Measurements from ENCODE around the gene PTPRR.

The PTPRR gene

GRCh38 chr12:70918321-70918720 lies 2.2 kb downstream of the PTPRR start:
- DNase-seq (ENCODE audit: low read depth in 2 of 2) = no peak

GRCh38 chr12:70910666-70911065 lies 9.9 kb downstream of the PTPRR start:
- no peak for DNase-seq (ENCODE audit: low read depth in 2 of 2)

GRCh38 chr12:70908978-70909377 lies 11.6 kb downstream of the PTPRR start:
- DNase-seq (ENCODE audit: low read depth in 2 of 2) = no peak

GRCh38 chr12:70907412-70907811 lies 13.1 kb downstream of the PTPRR start:
- no peak for DNase-seq (ENCODE audit: low read depth in 2 of 2)

GRCh38 chr12:70895956-70896355 lies 24.6 kb downstream of the PTPRR start:
- DNase-seq (ENCODE audit: low read depth in 2 of 2) = no peak

GRCh38 chr12:70892593-70892992 lies 27.9 kb downstream of the PTPRR start:
- no peak for DNase-seq (ENCODE audit: low read depth in 2 of 2)

GRCh38 chr12:70890895-70891832 lies 29.4 kb downstream of the PTPRR start:
- no peak for DNase-seq (ENCODE audit: low read depth in 2 of 2)

- no peak for DNase-seq (ENCODE audit: low read depth in 2 of 2)
Observed at GRCh38 chr12:70885956-70886355, 34.6 kb downstream of the PTPRR start.

GRCh38 chr12:70883855-70884254 lies 36.7 kb downstream of the PTPRR start:
- no peak for DNase-seq (ENCODE audit: low read depth in 2 of 2)

GRCh38 chr12:70880744-70881143 lies 39.8 kb downstream of the PTPRR start:
- no peak for DNase-seq (ENCODE audit: low read depth in 2 of 2)

- DNase-seq (ENCODE audit: low read depth in 2 of 2) = no peak
Observed at GRCh38 chr12:70876952-70877351, 43.6 kb downstream of the PTPRR start.

GRCh38 chr12:70875628-70876027 lies 44.9 kb downstream of the PTPRR start:
- DNase-seq (ENCODE audit: low read depth in 2 of 2) = no peak

- DNase-seq (ENCODE audit: low read depth in 2 of 2) = no peak
Observed at GRCh38 chr12:70854881-70855568, 65.5 kb downstream of the PTPRR start.

GRCh38 chr12:70854138-70854537 lies 66.4 kb downstream of the PTPRR start:
- DNase-seq (ENCODE audit: low read depth in 2 of 2) = no peak

GRCh38 chr12:70853326-70853725 lies 67.2 kb downstream of the PTPRR start:
- no peak for DNase-seq (ENCODE audit: low read depth in 2 of 2)

- no peak for DNase-seq (ENCODE audit: low read depth in 2 of 2)
Observed at GRCh38 chr12:70852416-70853150, 68.0 kb downstream of the PTPRR start.

- DNase-seq (ENCODE audit: low read depth in 2 of 2) = no peak
Observed at GRCh38 chr12:70849265-70849960, 71.1 kb downstream of the PTPRR start.

GRCh38 chr12:70847871-70848270 lies 72.7 kb downstream of the PTPRR start:
- DNase-seq (ENCODE audit: low read depth in 2 of 2) = no peak

- no peak for DNase-seq (ENCODE audit: low read depth in 2 of 2)
Observed at GRCh38 chr12:70845268-70845667, 75.3 kb downstream of the PTPRR start.

GRCh38 chr12:70843363-70843762 lies 77.2 kb downstream of the PTPRR start:
- no peak for DNase-seq (ENCODE audit: low read depth in 2 of 2)

GRCh38 chr12:70842942-70843341 lies 77.6 kb downstream of the PTPRR start:
- no peak for DNase-seq (ENCODE audit: low read depth in 2 of 2)

GRCh38 chr12:70842136-70842535 lies 78.4 kb downstream of the PTPRR start:
- no peak for DNase-seq (ENCODE audit: low read depth in 2 of 2)

Measured in stimulated activated CD8-positive, alpha-beta memory T cell treated with anti-CD3 and anti-CD28 coated beads, Interleukin-15, amount 100 ng/mL, for 4 hours (primary cell).